Colonic mucosa (tissue), 4 donors: Measurements from ENCODE around the gene DNAH3. TPM values are rescaled to one million over a fixed set of nuclear protein-coding genes. Genes with fewer than 3 reads are reported as not detected.
A peak's percentile ranks its signal among the peaks of the same experiment; 100 is the strongest.

Source experiments
- DNase-seq: peaks from one replicate; pipeline ENCODE4 v3.0.0-alpha.2; 2020
- H3K27ac ChIP-seq: fragments of 200-600 bp; one replicate; pipeline ENCODE4 v1.8.0; 2021
- H3K27me3 ChIP-seq: fragments of 200-600 bp; one replicate; pipeline ENCODE4 v1.8.0; 2021
- H3K36me3 ChIP-seq: fragments of 200-600 bp; one replicate; pipeline ENCODE4 v1.8.0; 2021
- H3K4me1 ChIP-seq: fragments of 200-600 bp; one replicate; pipeline ENCODE4 v1.8.0; 2021; ENCODE audit warnings: mild to moderate bottlenecking
- H3K4me3 ChIP-seq: fragments of 200-600 bp; one replicate; pipeline ENCODE4 v1.8.0; 2021
- H3K9ac ChIP-seq, 2 donors: one replicate each; pipeline ENCODE4 v1.7.0; 2013; ENCODE audit warnings: control low read depth in 2 of 2, low read depth in 2 of 2, low read length in 2 of 2
- H3K9me3 ChIP-seq: fragments of 200-600 bp; one replicate; pipeline ENCODE4 v1.8.0; 2021
- intact Hi-C: fragments of 100-400 bp; cut with DNase I; formaldehyde crosslinking; loops from one replicate; pipeline ENCODE4 v1.14.1; 2022
- total RNA-seq, 2 donors: library from RNA; stranded (reverse); fragmentation: NEBNext Ultra II Directional in 1 of 2; extraction: Animal tissue kit (Norgen Biotek cat#: 25700) in 1 of 2; gene quantifications; one replicate each; pipeline ENCODE4 v1.2.1, GENCODE V29; 2021
- TF ChIP-seq, protein P1 (sequence below): fragments of 200-600 bp; IDR thresholded peaks from one replicate; pipeline ENCODE4 v1.8.0; 2022; ENCODE audit warnings: antibody characterized with exemption, mild to moderate bottlenecking
- donor health status: healthy.
- donor health status: DM: no; HTN: no; CAD: no.
- donor health status: DM: no; HTN: no; CAD: no.

Gene DNAH3
- total RNA-seq, 2 donors from 2014 or later = 4.2 to 5.1 TPM

DNA sequence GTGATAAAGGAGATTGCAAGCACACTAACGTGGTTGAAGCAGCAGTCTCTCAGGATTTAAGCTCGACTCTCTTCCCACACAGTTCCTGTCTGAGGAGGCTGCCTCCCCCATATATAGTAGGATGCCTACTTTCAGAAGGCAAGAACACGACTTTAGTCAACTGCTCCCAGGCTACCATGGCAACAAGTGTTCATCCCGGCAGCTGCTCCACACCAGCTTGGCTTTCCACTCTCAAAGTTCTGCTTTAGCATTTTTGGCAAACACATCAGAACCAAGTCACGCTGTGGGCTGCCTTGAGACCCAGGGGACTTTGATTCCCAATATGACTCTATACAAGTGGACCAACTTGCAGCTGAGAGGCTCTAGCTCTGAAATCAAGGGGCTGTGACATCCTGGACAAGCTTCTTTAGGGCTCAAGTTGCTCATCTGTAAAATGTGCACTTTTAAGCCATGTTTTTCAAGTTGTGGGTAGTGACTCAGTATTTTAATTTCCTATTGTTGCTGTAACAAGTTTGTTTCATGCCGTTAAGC, 44.2 kb upstream of the DNAH3 start:
- Histone ChIP-seq H3K9ac (no peak overlapping the region), H3K27ac (no peak overlapping the region), H3K9me3 (no peaks in the 10 kb centered on the region), H3K27me3 (no peaks in the 10 kb centered on the region), H3K36me3 (no peaks in the 10 kb centered on the region), H3K4me1 (no peaks in the 10 kb centered on the region), H3K4me3 (no peak overlapping the region)
- no peak for DNase-seq
- intact Hi-C loops = no loop called here
- TF ChIP-seq, protein P1, sequence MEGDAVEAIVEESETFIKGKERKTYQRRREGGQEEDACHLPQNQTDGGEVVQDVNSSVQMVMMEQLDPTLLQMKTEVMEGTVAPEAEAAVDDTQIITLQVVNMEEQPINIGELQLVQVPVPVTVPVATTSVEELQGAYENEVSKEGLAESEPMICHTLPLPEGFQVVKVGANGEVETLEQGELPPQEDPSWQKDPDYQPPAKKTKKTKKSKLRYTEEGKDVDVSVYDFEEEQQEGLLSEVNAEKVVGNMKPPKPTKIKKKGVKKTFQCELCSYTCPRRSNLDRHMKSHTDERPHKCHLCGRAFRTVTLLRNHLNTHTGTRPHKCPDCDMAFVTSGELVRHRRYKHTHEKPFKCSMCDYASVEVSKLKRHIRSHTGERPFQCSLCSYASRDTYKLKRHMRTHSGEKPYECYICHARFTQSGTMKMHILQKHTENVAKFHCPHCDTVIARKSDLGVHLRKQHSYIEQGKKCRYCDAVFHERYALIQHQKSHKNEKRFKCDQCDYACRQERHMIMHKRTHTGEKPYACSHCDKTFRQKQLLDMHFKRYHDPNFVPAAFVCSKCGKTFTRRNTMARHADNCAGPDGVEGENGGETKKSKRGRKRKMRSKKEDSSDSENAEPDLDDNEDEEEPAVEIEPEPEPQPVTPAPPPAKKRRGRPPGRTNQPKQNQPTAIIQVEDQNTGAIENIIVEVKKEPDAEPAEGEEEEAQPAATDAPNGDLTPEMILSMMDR = no peak

- H3K36me3 ChIP-seq = no peaks in the 10 kb centered on the region
- intact Hi-C loops = no loop called here
- H3K9me3 ChIP-seq = no peaks in the 10 kb centered on the region
- H3K27me3 ChIP-seq = no peaks in the 10 kb centered on the region
- no peak for DNase-seq
- peak overlapping the region in 1 of 2 donors; percentile 17 for H3K9ac ChIP-seq
- no peak overlapping the region for H3K27ac ChIP-seq
- TF ChIP-seq, protein P1 = no peak
- no peak overlapping the region for H3K4me3 ChIP-seq
- H3K4me1 ChIP-seq = peaks cover 3% of the 10 kb centered on the region
Measured at GRCh38 chr16:21192991-21193390, 42.3 kb upstream of the DNAH3 start.

DNA sequence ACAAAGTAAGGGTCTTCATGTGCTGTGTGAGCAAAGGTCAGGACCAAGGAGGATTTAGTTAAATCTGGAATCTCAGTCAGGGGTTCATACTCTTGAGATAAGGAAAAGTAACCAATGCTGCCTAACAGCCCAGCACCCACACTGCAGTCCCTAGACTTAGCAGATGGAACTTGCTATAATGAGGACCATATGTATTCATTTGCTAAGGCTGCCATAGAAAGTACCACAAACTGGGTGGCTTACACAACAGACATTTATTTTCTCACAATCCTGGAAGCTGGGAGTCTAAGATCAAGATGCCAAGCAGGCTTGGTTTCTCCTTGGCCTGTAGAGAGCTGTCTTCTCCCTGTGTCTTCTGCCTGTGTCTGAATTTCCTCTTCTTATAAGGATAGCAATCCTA, 40.0 kb upstream of the DNAH3 start:
- Histone ChIP-seq H3K27me3 (no peaks in the 10 kb centered on the region), H3K36me3 (no peaks in the 10 kb centered on the region), H3K4me3 (no peak overlapping the region), H3K4me1 (peaks cover 3% of the 10 kb centered on the region), H3K27ac (no peak overlapping the region), H3K9me3 (no peaks in the 10 kb centered on the region), H3K9ac (no peak overlapping the region)
- TF ChIP-seq, protein P1 = no peak
- intact Hi-C loops = no loop called here
- no peak for DNase-seq

DNA sequence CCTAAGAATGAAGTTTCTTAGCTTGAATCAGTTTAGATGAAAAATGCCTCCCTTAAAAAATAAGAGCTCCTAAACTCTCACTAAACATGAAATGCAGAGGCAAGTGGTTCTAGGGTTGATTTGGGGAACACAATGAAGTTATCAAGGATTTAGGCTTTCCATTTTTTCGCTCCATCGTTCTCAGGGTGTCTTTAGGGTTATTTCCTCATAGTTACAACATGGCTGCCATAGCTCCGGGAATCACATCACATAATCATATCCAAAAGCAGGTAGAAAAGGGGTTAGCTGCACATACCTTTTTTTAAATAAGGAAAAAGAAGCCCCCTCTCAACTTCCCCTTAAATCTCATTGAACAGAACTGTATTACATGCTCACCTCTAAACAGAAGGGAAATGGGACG, 39.4 kb upstream of the DNAH3 start:
- DNase-seq = no peak
- Histone ChIP-seq H3K4me1 (peaks cover 3% of the 10 kb centered on the region), H3K4me3 (no peak overlapping the region), H3K9me3 (no peaks in the 10 kb centered on the region), H3K9ac (no peak overlapping the region), H3K27me3 (no peaks in the 10 kb centered on the region), H3K36me3 (no peaks in the 10 kb centered on the region), H3K27ac (no peak overlapping the region)
- intact Hi-C loops = no loop called here
- TF ChIP-seq, protein P1 = no peak

DNA sequence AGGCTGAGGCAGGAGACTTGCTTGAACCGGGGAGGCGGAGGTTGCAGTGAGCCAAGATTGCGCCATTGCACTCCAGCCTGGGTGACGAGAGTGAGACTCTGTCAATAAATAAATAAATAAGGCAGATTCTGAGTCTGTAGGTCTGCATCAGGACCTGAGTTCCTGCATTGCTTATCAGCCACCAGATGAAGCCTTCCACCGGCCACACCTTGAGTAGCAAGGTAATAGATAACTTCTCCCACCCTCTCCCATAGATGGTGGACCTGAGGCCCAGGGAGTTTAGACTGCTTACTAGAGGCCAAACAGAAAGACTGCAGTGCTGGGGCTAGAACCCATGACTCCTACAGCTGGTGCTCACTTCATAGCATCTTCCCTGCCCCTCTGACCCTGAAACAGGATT, 38.7 kb upstream of the DNAH3 start:
- TF ChIP-seq, protein P1 = no peak
- H3K27ac ChIP-seq = no peak overlapping the region
- H3K36me3 ChIP-seq = no peaks in the 10 kb centered on the region
- peaks cover 3% of the 10 kb centered on the region for H3K4me1 ChIP-seq
- intact Hi-C loops = loop anchor here (5.0 kb wide), 1 partner anchor 88 kb away; the partner anchor contains the start of gene CRYM
- no peak for DNase-seq
- H3K27me3 ChIP-seq = no peaks in the 10 kb centered on the region
- H3K9ac ChIP-seq = no peak overlapping the region
- H3K9me3 ChIP-seq = no peaks in the 10 kb centered on the region
- H3K4me3 ChIP-seq = peak overlapping the region; percentile 23
